Mesenchymal stem cell (in vitro differentiated cells and primary cell): Measurements from ENCODE around the gene KRTAP4-6.
"Not testable (repeated sequence)": the region's sequence is repeated elsewhere in the genome, so short reads cannot be mapped to it uniquely, and the experiment has no call there.

Experiments
- DNase-seq: peaks from one replicate; pipeline ENCODE4 v3.0.0-alpha.2; 2013
- H2AFZ ChIP-seq: one replicate; pipeline ENCODE4 v1.6.1; 2013; ENCODE audit warnings: low read depth, mild to moderate bottlenecking, control low read depth, inconsistent platforms, low read length, moderate library complexity
- H2AK5ac ChIP-seq: 2 replicates; pipeline ENCODE4 v1.6.1; 2013; ENCODE audit warnings: low read length, moderate library complexity, mild to moderate bottlenecking, inconsistent platforms; ENCODE audit not compliant: severe bottlenecking
- H2BK120ac ChIP-seq: one replicate; pipeline ENCODE4 v1.6.1; 2013; ENCODE audit warnings: low read depth, mild to moderate bottlenecking, inconsistent platforms, low read length, moderate library complexity
- H2BK12ac ChIP-seq, 2 experiments: one replicate each; pipeline ENCODE4 v1.6.1; 2013; ENCODE audit warnings: inconsistent platforms in 2 of 2, low read length in 2 of 2, mild to moderate bottlenecking in 2 of 2, moderate library complexity in 2 of 2, control low read depth in 1 of 2
- H2BK15ac ChIP-seq: one replicate; pipeline ENCODE4 v1.6.1; 2013; ENCODE audit warnings: mild to moderate bottlenecking, low read depth, inconsistent platforms; ENCODE audit not compliant: poor library complexity, severe bottlenecking
- H2BK5ac ChIP-seq: 2 replicates; pipeline ENCODE4 v1.6.1; 2013; ENCODE audit warnings: low read depth, mild to moderate bottlenecking, low read length, control low read depth, inconsistent platforms; ENCODE audit not compliant: poor library complexity, severe bottlenecking
- H3K14ac ChIP-seq, 2 experiments: one replicate each; pipeline ENCODE4 v1.6.1; 2013; ENCODE audit warnings: inconsistent platforms in 2 of 2, low read length in 2 of 2, control low read depth in 1 of 2, mild to moderate bottlenecking in 1 of 2, moderate library complexity in 1 of 2
- H3K18ac ChIP-seq, 2 experiments: one replicate each; pipeline ENCODE4 v1.6.1; 2013; ENCODE audit warnings: inconsistent platforms in 2 of 2, low read length in 2 of 2, control low read depth in 1 of 2, low read depth in 1 of 2, mild to moderate bottlenecking in 1 of 2
- H3K23ac ChIP-seq, 2 experiments: one replicate each; pipeline ENCODE4 v1.6.1; 2013; ENCODE audit warnings: inconsistent platforms in 2 of 2, low read length in 2 of 2, mild to moderate bottlenecking in 2 of 2, moderate library complexity in 2 of 2, control low read depth in 1 of 2
- H3K27ac ChIP-seq: 2 replicates; pipeline ENCODE4 v1.5.1; 2013; ENCODE audit warnings: mild to moderate bottlenecking, moderate library complexity, low read length, control low read depth, inconsistent platforms; ENCODE audit not compliant: poor library complexity, severe bottlenecking
- H3K27me3 ChIP-seq, 2 experiments: 2 replicates each; pipeline versions ENCODE4 v1.6.1 to v1.7.0; 2013; ENCODE audit warnings: low read length in 2 of 2, mild to moderate bottlenecking in 2 of 2, moderate library complexity in 2 of 2, control low read depth in 1 of 2, inconsistent platforms in 1 of 2; ENCODE audit not compliant: control insufficient read depth in 1 of 2, insufficient read depth in 1 of 2
- H3K36me3 ChIP-seq, 2 experiments: 2 replicates each; pipeline versions ENCODE4 v1.6.1 to v1.7.0; 2013; ENCODE audit warnings: low read length in 2 of 2, control low read depth in 1 of 2, inconsistent platforms in 1 of 2, low read depth in 1 of 2, mild to moderate bottlenecking in 1 of 2; ENCODE audit not compliant: insufficient read depth in 2 of 2, control insufficient read depth in 1 of 2
- H3K4ac ChIP-seq, 2 experiments: one replicate each; pipeline ENCODE4 v1.6.1; 2013; ENCODE audit warnings: inconsistent platforms in 2 of 2, low read length in 2 of 2, mild to moderate bottlenecking in 2 of 2, moderate library complexity in 2 of 2, control low read depth in 1 of 2, low read depth in 1 of 2
- H3K4me1 ChIP-seq: 2 replicates; pipeline ENCODE4 v1.6.1; 2013; ENCODE audit warnings: low read depth, low read length, control low read depth; ENCODE audit not compliant: control insufficient read depth, insufficient read depth
- H3K4me2 ChIP-seq: 2 replicates; pipeline ENCODE4 v1.6.1; 2013; ENCODE audit warnings: low read length, mild to moderate bottlenecking, inconsistent platforms; ENCODE audit not compliant: poor library complexity, severe bottlenecking
- H3K4me3 ChIP-seq, 2 experiments: 2 replicates each; pipeline versions ENCODE4 v1.5.1 to v1.7.0; 2013; ENCODE audit warnings: low read length in 2 of 2, mild to moderate bottlenecking in 2 of 2, control low read depth in 1 of 2, low read depth in 1 of 2; ENCODE audit not compliant: insufficient read depth in 1 of 2
- H3K79me1 ChIP-seq: replicated peaks from 2 replicates; pipeline ENCODE4 v1.6.1; 2013; ENCODE audit warnings: mild to moderate bottlenecking, control low read depth, low read length, inconsistent platforms; ENCODE audit not compliant: poor library complexity, severe bottlenecking
- H3K9ac ChIP-seq: 2 replicates; pipeline ENCODE4 v1.7.0; 2013; ENCODE audit warnings: mild to moderate bottlenecking, low read length, moderate library complexity
- H3K9me3 ChIP-seq: 2 replicates; pipeline ENCODE4 v1.7.0; 2013; ENCODE audit warnings: mild to moderate bottlenecking, low read length; ENCODE audit not compliant: control insufficient read depth
- H4K8ac ChIP-seq: one replicate; pipeline ENCODE4 v1.6.1; 2013; ENCODE audit warnings: inconsistent platforms, mild to moderate bottlenecking, low read length, moderate library complexity
- H4K91ac ChIP-seq: one replicate; pipeline ENCODE4 v1.6.1; 2013; ENCODE audit warnings: mild to moderate bottlenecking, low read length, inconsistent platforms
- WGBS: methylation state at CpG from one replicate; pipeline ENCODE4 v1.1.7; 2013; ENCODE audit warnings: mixed read lengths; 5-methylcytosine and 5-hydroxymethylcytosine counted together

KRTAP4-6 gene

GRCh38 chr17:41116297-41116696, 24.0 kb downstream of the KRTAP4-6 start:
- Histone ChIP-seq H3K23ac (no peak overlapping the region), H3K27ac (no peak overlapping the region), H3K27me3 (no peaks in the 10 kb centered on the region), H3K14ac (no peak overlapping the region), H2AK5ac (no peak overlapping the region), H3K4me1 (peaks cover 5% of the 10 kb centered on the region), H3K9me3 (peaks cover 4% of the 10 kb centered on the region), H3K4ac (no peak overlapping the region), H2BK5ac (no peak overlapping the region), H3K79me1 (no peaks in the 10 kb centered on the region), H3K36me3 (no peaks in the 10 kb centered on the region), H2BK12ac (no peak overlapping the region), H2BK15ac (no peak overlapping the region), H3K9ac (no peak overlapping the region), H3K18ac (no peak overlapping the region), H4K91ac (no peak overlapping the region), H2BK120ac (no peak overlapping the region), H3K4me3 (no peak overlapping the region), H4K8ac (no peak overlapping the region), H3K4me2 (no peak overlapping the region), H2AFZ (no peak overlapping the region)
- 87% methylated on average over 5 of the region's 5 CpGs for WGBS
- no peak for DNase-seq

- Histone ChIP-seq H3K18ac (no peak overlapping the region), H2BK15ac (no peak overlapping the region), H3K9me3 (peaks cover 4% of the 10 kb centered on the region), H3K9ac (no peak overlapping the region), H2AK5ac (no peak overlapping the region), H4K8ac (no peak overlapping the region), H4K91ac (no peak overlapping the region), H2AFZ (no peak overlapping the region), H3K4me3 (peak overlapping the region in 1 of 2 experiments; percentile 59), H3K4me2 (no peak overlapping the region), H3K27me3 (no peaks in the 10 kb centered on the region), H3K14ac (no peak overlapping the region), H3K27ac (no peak overlapping the region), H3K4me1 (no peaks in the 10 kb centered on the region), H2BK120ac (no peak overlapping the region), H3K23ac (no peak overlapping the region), H2BK12ac (no peak overlapping the region), H2BK5ac (no peak overlapping the region), H3K36me3 (no peaks in the 10 kb centered on the region), H3K79me1 (no peaks in the 10 kb centered on the region), H3K4ac (no peak overlapping the region)
- DNase-seq: no peak
- 67% methylated on average over 1 of the region's 2 CpGs for WGBS
Observed at GRCh38 chr17:41111151-41111885, 29.0 kb downstream of the KRTAP4-6 start.

- H4K8ac ChIP-seq, H4K91ac ChIP-seq: not testable (repeated sequence)
Observed at GRCh38 chr17:41108728-41109386, 31.5 kb downstream of the KRTAP4-6 start.

GRCh38 chr17:41107941-41108450, 32.3 kb downstream of the KRTAP4-6 start:
- H3K14ac ChIP-seq: no peak overlapping the region
- no peaks in the 10 kb centered on the region for H3K36me3 ChIP-seq
- H2BK15ac ChIP-seq: no peak overlapping the region
- H3K23ac ChIP-seq: no peak overlapping the region
- H2BK120ac ChIP-seq: no peak overlapping the region
- H3K4me3 ChIP-seq: peak overlapping the region in 1 of 2 experiments; percentile 63
- no peak overlapping the region for H3K4me2 ChIP-seq
- no peak overlapping the region for H3K4ac ChIP-seq
- no peak overlapping the region for H4K8ac ChIP-seq
- H3K27me3 ChIP-seq: no peaks in the 10 kb centered on the region
- H3K79me1 ChIP-seq: no peaks in the 10 kb centered on the region
- H3K18ac ChIP-seq: no peak overlapping the region
- no peak overlapping the region for H3K9ac ChIP-seq
- H3K9me3 ChIP-seq: peaks cover 1% of the 10 kb centered on the region
- DNase-seq: no peak
- 79% methylated on average over 1 of the region's 1 CpG for WGBS
- H2AK5ac ChIP-seq: peak overlapping the region; percentile 13
- H3K27ac ChIP-seq: no peak overlapping the region
- H4K91ac ChIP-seq: no peak overlapping the region
- no peak overlapping the region for H2BK12ac ChIP-seq
- no peak overlapping the region for H2AFZ ChIP-seq
- H2BK5ac ChIP-seq: no peak overlapping the region
- H3K4me1 ChIP-seq: peaks cover 4% of the 10 kb centered on the region

More at GRCh38 chr17:41108728-41109386, 31.5 kb downstream of the KRTAP4-6 start:
- H3K23ac ChIP-seq, H2BK12ac ChIP-seq, H2AFZ ChIP-seq, H3K9me3 ChIP-seq, H3K4me2 ChIP-seq, DNase-seq, H3K36me3 ChIP-seq, H3K27me3 ChIP-seq, H3K4ac ChIP-seq, H3K18ac ChIP-seq, H2BK15ac ChIP-seq, H3K79me1 ChIP-seq, H2AK5ac ChIP-seq, H3K4me1 ChIP-seq, H2BK120ac ChIP-seq, H2BK5ac ChIP-seq, H3K14ac ChIP-seq, H3K27ac ChIP-seq, H3K9ac ChIP-seq: not testable (repeated sequence)
- no CpG with 5 or more reads among the region's 1 CpG for WGBS
- H3K4me3 ChIP-seq: peak overlapping the region in 1 of 2 experiments; percentile 63
